SKM-1 (cell line): Measurements from ENCODE around the gene PTGIR.
"Not testable (repeated sequence)": the region's sequence is repeated elsewhere in the genome, so short reads cannot be mapped to it uniquely, and the experiment has no call there.

Experiments
- DNase-seq: peaks from one replicate; lab custom pipeline; 2025; ENCODE audit not compliant: unreplicated experiment; lab: John Stamatoyannopoulos, UW

PTGIR gene

GRCh38 chr19:46639358-46640182 is 14.7 kb upstream of the PTGIR start:
- no peak for DNase-seq

GRCh38 chr19:46637224-46637623 is 12.3 kb upstream of the PTGIR start:
- DNase-seq = no peak

GRCh38 chr19:46635920-46636761 is 11.3 kb upstream of the PTGIR start, which contains the start of gene GNG8:
Gene GNG8 (minus strand): TSS chr19:46636202. CDS start chr19:46634682, 1,520 bp downstream.
- DNase-seq = no peak

- no peak for DNase-seq
These were observed 9.8 kb upstream of the PTGIR start for GRCh38 chr19:46634656-46635218.

GRCh38 chr19:46634045-46634655 is 9.3 kb upstream of the PTGIR start:
- no peak for DNase-seq

GRCh38 chr19:46633130-46633529 is 8.2 kb upstream of the PTGIR start:
- no peak for DNase-seq

GRCh38 chr19:46631481-46631880 is 6.6 kb upstream of the PTGIR start:
- no peak for DNase-seq

- no peak for DNase-seq
These were observed 5.8 kb upstream of the PTGIR start for GRCh38 chr19:46630586-46631205.

GRCh38 chr19:46629546-46630025 is 4.7 kb upstream of the PTGIR start:
- no peak for DNase-seq

GRCh38 chr19:46628970-46629369 is 4.1 kb upstream of the PTGIR start:
- DNase-seq = not testable (repeated sequence)

- DNase-seq = no peak
These were observed 1.6 kb upstream of the PTGIR start for GRCh38 chr19:46626446-46626845.

- no peak for DNase-seq
These were observed 842 bp upstream of the PTGIR start for GRCh38 chr19:46625731-46626130.

GRCh38 chr19:46623915-46624502 is 880 bp downstream of the PTGIR start:
- no peak for DNase-seq

GRCh38 chr19:46622118-46622446 is 2.8 kb downstream of the PTGIR start:
- DNase-seq = no peak

- DNase-seq = no peak
These were observed 3.4 kb downstream of the PTGIR start for GRCh38 chr19:46621191-46622117.

- DNase-seq = no peak
These were observed 4.2 kb downstream of the PTGIR start for GRCh38 chr19:46620716-46621115.

- DNase-seq = no peak
These were observed 4.6 kb downstream of the PTGIR start for GRCh38 chr19:46620267-46620666.

GRCh38 chr19:46618670-46619231 is 6.1 kb downstream of the PTGIR start:
- no peak for DNase-seq

GRCh38 chr19:46617601-46618000 is 7.3 kb downstream of the PTGIR start:
- no peak for DNase-seq
